Measurements from ENCODE around the gene DENND2A.

- TF ChIP-seq, protein P1, sequence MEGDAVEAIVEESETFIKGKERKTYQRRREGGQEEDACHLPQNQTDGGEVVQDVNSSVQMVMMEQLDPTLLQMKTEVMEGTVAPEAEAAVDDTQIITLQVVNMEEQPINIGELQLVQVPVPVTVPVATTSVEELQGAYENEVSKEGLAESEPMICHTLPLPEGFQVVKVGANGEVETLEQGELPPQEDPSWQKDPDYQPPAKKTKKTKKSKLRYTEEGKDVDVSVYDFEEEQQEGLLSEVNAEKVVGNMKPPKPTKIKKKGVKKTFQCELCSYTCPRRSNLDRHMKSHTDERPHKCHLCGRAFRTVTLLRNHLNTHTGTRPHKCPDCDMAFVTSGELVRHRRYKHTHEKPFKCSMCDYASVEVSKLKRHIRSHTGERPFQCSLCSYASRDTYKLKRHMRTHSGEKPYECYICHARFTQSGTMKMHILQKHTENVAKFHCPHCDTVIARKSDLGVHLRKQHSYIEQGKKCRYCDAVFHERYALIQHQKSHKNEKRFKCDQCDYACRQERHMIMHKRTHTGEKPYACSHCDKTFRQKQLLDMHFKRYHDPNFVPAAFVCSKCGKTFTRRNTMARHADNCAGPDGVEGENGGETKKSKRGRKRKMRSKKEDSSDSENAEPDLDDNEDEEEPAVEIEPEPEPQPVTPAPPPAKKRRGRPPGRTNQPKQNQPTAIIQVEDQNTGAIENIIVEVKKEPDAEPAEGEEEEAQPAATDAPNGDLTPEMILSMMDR (IDR thresholded peaks at IDR 0.05), result no peak
- TF ChIP-seq POLR2A (IDR thresholded peaks at IDR 0.05), result no peak
Measured at GRCh38 chr7:140669352-140669751, 28.7 kb upstream of the DENND2A start.
